Activated naive CD4-positive, alpha-beta T cell treated with Interleukin-2 at 50 U/mL for 16 hours (primary cell): ENCODE measurements around the gene PKP1.

Experiments used
- DNase-seq: peaks from one replicate; pipeline ENCODE4 v3.0.0-alpha.2; 2020

PKP1 gene

GRCh38 chr1:201283836-201284553, 689 bp downstream of the PKP1 start:
- DNase-seq, result no peak

- no peak for DNase-seq
These were observed 1.3 kb downstream of the PKP1 start for GRCh38 chr1:201284636-201285035.

DNA sequence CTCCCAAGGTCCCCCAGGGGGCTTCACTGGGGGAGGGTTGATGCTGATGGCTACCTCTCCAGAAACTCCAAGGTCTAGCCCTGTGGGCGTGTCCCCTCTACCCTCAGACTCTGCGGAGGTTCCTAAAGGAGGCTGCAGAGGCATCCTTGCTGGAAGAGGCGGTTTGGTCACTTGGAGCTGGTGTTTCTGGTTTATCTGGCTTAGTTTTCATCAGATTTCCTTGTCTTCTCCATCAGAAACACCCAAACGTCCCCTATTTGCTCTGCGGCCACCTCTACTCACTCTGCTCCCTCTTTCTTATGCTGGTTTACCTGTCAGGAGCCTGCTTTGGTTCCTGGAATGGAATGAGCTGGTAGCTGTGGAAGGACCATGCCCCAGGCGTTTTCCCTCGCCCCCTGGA, 2.5 kb downstream of the PKP1 start:
- no peak for DNase-seq

- DNase-seq, result no peak
These were observed 3.1 kb downstream of the PKP1 start for GRCh38 chr1:201286445-201286844.

DNA sequence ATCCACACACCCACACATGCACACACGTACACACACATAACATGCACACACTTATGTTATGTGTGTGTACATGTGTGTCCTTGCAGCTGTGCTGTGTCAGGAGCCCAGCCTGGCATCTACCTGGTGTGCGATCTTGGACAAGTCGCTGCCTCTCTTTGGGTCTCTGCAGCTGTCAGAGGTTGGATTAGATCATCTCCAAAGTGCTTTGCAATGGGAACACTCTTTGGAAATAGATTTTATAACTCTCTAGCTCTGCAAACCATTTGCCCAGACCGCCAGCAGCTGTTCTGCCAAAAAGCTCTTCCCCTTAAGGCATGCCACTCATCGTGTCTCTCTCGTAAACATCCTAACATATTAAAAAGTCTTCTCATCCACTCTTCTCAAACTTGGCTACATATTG, 4.7 kb downstream of the PKP1 start:
- no peak for DNase-seq

DNA sequence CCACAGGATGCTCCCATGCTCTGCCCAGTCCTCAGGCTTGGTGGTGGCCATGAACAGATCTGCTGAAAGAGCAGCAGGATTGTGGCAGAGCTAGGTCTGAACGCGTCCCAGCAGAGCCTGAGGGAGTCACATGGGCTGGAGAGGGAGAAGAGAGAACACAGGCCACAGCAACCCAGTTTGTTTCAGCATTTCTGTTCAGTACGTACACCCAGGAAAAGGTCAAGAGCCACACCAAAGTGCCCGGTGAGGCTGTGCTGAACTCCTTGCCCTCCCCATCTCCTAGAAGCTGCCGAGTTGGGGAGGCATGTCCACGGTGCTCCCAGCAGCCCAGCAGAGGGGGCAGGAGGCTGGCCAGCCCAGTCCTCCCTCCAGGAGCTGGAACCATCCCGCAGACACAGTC, 5.5 kb downstream of the PKP1 start:
- DNase-seq, result no peak

GRCh38 chr1:201290551-201290950, 7.2 kb downstream of the PKP1 start:
- DNase-seq, result no peak

DNA sequence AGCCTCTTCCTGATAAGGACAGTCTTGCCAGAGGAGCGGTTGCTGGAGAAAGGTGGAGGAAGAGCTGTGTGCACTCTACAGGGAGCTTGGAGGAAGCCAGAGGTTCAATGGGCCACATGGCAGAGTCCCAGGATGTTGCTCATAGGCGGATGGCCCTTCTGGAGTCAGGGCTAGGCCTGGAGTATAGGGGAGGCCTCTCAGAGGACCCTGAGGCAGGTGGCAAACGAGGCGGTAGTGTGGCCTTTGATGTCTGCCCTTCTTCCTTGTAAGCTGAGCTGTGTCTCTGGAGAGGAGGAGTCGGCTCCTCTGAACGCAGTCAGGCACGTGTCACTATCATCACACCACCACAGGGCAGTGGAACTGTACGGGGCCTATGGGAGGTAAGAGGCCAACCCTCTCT, 8.6 kb downstream of the PKP1 start:
- DNase-seq, result no peak

DNA sequence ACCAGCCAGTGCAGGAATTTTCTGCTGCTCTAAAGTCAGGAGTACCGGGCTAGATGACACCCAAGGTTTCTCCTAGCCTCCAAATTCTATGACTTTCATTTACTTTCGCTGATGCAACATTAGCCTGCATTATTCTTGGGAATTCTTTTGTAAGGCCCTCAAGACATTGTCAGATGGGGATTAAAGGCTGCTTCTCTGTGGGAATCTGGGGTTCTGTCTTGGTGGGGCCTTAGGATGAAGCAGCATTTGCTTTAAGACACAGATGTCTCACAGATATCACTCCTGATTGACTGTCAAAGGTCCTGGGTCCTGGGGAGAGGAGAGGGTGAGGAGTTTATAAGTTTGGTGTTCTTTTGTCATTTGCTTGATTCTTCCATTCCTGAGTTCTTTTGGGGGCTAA, 11.6 kb downstream of the PKP1 start:
- no peak for DNase-seq

DNA sequence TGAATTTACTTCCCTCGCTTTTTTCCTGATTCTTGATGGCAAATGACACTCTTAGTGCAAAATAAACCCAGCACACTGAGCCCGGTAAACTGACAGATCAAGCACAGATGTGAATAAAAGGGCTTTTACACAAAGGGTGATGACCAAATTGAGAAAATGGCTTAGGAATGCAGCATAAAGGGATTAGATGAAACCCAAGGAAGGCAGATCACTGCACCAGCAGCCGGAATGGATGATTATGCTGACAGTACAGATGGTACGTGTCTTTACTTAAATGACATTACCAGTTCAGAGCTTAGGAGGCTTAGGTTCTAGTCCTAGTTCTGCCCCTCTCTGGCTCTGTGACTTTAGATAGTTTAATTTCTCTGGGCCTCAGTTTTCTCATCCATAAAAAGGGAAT, 12.0 kb downstream of the PKP1 start:
- no peak for DNase-seq

- no peak for DNase-seq
These were observed 12.6 kb downstream of the PKP1 start for GRCh38 chr1:201295861-201296260.

GRCh38 chr1:201296352-201296751, 13.0 kb downstream of the PKP1 start:
- DNase-seq, result no peak

- DNase-seq, result no peak
These were observed 15.4 kb downstream of the PKP1 start for GRCh38 chr1:201298396-201299381.

GRCh38 chr1:201299968-201300367, 16.7 kb downstream of the PKP1 start:
- no peak for DNase-seq

DNA sequence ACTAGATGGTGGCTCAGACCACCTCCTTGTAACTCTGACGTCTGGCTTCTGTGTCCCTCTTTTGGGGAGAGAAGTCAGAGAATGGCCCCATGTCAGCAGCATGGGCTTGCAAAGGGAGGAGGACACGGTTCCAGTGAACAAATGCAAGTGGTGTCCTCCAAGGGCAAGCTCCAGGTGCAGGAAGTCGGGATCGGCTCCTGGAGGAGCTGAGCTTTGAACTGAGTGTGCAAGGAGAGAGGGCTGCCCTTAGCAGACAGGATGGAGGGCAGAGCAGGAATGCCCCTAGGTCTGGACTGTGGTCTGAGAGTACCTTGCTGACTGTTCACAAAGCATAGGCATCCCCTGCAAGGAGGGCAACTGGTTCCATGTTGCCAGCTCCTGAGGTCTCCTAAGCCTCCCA, 17.3 kb downstream of the PKP1 start:
- DNase-seq, result no peak

GRCh38 chr1:201302163-201303152, 19.2 kb downstream of the PKP1 start:
- DNase-seq, result no peak

DNA sequence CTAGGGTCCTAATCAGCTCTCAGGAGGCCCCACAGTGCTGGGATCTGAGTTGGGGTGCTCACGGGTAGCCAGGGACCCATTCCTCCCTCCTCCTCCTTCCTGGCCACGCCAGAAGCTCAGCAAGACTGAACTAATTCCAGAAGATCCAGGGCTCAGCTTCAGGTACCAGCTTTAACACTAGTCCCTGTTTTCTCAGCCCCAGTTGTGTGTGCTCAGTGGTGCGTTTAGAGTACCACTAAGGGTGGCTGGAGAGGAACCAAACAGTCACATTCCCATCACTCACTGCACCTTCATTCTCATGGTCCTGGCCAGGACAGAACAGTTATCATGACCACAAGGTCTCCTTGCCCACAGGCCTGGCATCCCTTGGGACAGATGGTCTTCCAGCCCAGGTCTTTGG, 20.8 kb downstream of the PKP1 start:
- no peak for DNase-seq

DNA sequence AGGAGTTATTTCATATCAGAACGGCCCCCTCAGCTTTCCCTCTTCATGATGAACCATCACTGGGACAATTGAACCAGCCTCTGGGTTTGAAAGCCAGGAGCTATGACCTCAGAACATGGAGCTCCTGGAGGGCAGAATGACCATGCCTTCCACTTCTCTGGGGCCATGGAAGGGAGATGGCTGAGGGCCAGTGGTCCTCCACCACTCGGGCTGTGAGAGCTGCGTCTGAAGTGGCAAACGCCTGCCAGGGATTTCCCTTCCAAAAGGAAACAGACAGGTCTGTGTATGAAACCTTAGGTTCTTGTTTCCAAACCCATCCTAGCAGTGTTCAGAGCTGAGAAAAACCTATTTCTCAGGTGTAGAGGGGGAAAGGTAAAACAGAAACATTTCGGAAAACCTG, 22.5 kb downstream of the PKP1 start:
- no peak for DNase-seq

DNA sequence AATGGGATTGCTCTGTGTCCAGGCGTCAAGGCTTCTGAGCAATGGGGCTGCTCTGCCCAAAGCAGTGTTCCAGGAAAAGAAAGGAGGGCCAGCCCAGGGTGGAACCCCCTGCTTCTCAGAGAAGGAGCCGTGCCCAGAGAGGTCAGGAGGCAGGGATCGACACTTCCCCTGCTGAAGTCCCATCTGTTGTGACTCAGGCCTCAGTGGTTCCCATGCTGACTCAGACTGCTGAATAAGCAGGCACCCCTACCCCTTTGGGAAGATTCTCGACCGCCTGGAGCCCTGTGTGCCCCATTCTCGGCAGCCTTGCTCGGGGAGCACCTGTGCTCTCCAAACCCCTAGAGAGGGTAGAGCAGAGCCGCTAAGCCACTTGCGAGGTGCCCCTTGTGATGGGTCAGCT, 23.9 kb downstream of the PKP1 start:
- no peak for DNase-seq

- DNase-seq, result no peak
These were observed 24.6 kb downstream of the PKP1 start for GRCh38 chr1:201307760-201308499.

DNA sequence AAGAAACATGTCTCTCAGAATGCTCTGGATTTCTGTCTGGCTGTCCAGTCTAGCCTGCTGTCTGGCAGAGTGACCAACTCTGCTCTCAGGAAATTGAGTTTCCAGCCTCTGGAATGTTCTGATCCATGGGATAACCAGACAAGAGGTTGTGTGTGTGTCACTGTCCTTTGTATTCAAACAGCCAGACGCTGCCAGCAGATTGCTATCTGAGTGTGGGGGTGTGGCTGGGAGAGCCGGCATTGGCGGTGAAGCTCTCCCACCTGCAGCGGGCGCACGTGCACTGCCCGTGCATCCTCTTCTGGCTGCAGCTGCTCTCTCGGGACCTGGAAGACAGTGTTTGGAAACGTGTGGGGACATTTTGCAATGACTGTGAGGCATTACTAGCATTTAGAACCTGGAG, 26.1 kb downstream of the PKP1 start:
- no peak for DNase-seq
